Activated CD8-positive, alpha-beta memory T cell treated with anti-CD3 and anti-CD28 coated beads, Interleukin-2, amount 50 U/mL, for 4 hours (primary cell): ENCODE data around the gene TASOR2.

Experiments used
- DNase-seq: peaks from one replicate; pipeline ENCODE4 v3.0.0-alpha.2; 2020

Gene TASOR2

DNA sequence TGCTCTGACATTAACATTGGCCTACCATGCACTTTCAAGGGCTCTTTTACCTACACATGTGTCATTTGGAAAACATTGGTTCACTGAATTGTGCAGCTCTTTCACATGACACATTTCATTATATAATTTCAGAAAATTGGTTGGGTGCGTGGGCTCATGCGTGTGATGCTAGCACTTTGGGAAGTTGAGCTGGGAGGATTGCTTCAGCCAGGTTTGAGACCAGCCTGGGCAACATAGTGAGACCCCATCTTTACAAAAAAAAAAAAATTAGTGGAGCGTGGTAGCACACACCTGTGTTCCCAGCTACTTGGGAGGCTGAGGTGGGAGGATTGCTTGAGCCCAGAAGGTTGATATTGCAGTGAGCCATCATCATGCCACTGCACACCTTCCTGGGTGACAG lies 3.9 kb downstream of the TASOR2 start:
- no peak for DNase-seq

DNA sequence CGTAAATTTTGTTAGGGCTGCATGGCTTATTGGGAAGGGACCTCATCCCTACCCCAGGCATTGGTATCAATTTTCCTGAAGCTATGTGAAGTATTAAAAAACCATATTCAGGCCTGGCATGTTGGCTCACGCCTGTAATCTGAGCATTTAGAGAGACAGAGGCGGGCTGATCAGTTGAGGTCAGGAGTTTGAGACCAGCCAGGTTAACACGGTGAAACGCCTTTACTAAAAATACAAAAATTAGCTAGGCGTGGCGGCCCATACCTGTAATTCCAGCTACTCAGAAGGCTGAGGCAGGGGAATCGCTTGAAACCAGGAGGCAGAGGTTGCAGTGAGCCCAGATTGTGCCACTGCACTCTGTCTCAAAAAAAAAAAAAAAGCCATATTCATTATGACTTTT lies 7.1 kb downstream of the TASOR2 start:
- DNase-seq, result no peak

DNA sequence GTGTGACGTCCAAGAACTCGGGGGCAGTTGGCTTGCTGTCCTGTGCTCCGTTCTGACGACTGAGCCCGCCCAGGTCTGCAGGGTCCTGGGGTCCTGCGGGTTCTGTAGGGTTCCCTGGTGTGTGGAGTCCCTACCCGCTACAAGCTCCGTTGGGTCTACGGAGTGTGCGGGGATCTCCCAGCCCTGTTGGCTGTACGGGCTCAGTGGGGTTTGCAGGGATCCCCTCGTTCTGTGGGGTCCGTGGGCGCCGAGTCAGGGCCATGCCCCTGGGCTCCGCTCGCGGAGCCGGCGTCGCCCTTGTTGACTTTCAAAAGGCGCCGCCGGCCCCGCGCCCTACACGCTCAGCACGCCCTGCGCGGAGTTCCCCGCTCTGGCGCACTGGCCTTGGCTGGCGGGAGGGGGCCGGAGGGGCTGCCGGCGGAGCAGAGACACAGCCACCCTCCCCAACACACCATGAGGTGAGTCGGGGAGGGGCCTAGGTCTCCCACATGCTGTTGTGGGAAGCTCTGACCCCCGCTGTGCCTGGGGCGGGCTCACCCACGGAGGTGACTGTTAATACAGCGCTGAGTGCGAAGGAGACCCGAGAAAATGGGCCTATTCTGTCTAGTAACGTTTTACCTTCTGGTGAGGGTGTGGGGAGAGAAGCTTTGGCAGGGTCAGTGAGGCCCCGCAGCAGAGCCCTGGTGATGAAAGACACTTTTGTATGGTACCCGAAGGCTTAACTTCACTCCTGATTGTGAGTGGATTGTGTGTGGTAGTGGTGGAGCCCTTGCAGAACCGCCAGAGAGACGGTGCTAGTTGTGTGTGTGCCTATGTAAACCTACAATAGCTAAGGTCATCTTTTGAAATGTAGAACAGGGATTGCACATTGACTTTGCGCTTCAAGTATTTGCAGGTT lies 8.1 kb downstream of the TASOR2 start:
- peak; percentile 76 for DNase-seq

DNA sequence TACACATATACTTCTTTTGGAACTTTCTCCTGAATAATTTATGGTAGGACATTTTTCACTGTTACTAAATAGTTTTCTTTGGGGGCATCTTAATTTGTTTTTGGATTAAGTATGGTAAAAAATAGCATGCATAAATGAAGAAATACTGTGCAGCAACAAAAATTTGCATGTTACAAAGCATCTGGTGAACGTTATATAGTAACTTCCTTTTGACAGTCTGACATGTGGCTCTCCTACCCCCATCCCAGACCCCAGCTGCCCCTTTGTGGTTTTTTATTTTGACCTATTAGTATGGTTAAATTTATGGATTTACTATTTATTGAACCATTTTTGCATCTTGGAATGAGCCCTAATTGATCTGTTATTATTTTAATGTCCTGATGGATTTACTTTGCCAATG lies 9.9 kb downstream of the TASOR2 start:
- DNase-seq, result no peak

DNA sequence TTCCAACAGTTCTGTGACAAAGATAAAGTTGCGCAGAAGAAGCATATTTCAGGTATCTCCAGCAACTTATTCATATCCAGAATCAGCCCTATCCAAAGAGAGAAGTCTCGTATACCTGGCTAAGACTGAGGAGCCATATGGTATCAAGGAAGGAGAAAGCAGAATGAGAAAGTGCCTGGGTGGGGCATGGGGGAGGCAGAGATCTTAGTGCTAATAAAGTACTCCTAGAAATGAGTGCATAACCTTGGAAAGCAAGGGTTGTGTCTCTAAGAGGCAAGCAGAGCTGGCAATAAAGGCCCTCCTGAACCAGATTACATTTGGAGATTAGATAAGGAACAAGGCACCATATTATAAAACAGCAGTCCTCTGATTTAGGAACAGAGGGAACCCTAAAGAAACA lies 12.7 kb downstream of the TASOR2 start:
- no peak for DNase-seq

DNA sequence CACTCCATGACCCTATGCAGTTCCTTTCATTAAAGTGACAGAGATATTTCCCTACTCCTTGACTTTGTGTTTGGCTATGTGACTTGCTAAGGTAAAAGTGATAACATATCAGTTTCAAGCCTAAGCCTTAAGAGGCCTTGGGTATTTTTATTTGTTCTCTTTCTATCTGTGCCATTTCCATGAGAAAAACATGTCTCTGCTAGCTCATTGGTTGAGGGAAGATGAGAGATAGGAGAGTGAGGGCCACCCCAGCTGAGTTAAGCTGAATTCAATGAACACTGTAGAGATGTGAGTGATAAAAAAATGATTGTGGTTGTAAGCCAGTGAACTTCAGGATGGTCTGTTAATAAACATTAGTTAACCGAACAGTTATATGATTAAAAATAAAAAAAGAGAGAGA lies 13.4 kb downstream of the TASOR2 start:
- DNase-seq, result no peak

DNA sequence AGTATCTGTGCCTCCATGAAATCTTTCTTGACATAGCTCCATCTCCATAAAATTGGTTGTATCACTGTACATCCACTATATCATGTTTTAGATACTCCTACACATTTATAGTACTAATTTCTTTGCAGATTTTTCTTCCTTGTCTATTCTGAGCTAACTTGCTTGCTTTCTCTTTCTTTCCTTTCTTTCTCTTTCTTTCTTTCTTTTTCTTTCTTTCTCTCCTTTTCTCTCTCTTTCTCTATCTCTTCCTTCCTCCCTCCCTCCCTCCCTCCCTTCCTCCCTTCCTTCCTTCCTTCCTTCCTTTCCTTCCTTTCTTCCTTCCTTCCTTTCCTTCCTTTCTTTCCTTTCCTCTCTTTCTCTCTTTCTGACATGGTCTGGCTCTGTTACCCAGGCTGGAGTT lies 23.7 kb downstream of the TASOR2 start:
- no peak for DNase-seq

DNA sequence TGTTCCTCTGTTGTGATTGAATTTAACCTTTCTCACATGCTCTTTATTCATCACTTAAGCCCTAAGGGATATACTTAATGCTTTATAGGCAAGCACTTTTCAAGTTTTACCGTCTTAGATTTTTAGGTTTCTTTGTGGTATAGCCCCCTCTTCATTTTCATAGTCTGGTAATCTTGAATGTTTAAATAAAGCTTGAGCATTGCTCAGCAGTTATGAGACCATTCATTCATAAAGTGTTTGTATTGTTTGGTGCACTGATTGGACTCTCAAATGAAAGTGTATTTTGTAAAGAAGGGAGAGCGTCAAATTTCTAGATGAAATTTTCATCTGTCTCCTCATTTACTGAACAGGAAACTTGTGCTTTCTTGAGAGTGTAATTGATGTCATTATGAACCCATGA lies 25.2 kb downstream of the TASOR2 start:
- DNase-seq, result no peak

DNA sequence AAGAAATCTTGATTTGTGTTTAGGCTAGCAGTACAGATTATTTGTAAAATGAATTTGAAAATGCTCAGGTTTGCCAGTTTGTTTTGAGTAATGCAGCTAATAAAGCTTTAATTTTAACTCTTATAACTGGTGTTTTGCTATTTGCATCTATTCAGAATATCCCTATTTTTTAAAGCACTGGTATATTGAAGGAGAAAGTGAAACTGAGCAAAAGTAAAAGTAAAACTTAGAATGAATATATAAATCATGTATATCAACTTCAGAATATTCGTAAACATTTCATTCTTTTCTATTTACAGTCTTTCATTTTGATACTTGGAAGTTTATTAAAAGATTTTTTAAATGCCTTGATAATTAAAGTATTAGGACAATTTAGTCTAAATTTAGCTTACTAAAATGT lies 26.2 kb downstream of the TASOR2 start:
- DNase-seq, result no peak

DNA sequence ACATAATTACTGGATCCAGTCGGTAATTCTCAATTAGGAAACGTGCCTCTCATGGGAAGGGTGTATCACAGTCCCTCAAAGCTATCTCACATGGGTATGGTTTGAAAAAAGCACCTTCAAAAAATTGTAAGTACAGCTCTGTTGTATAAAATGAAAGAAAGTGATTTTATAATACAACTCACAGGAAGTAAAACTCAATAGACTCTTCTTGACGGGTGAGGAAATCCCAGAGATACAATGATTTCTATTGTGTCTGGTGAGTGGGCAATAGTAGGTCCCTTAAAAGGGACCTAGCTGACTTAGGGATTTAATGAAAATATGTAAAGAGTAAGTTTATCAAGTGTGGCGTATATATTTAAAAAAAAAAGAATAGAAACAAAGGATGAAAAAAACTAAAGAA lies 27.0 kb downstream of the TASOR2 start:
- no peak for DNase-seq

DNA sequence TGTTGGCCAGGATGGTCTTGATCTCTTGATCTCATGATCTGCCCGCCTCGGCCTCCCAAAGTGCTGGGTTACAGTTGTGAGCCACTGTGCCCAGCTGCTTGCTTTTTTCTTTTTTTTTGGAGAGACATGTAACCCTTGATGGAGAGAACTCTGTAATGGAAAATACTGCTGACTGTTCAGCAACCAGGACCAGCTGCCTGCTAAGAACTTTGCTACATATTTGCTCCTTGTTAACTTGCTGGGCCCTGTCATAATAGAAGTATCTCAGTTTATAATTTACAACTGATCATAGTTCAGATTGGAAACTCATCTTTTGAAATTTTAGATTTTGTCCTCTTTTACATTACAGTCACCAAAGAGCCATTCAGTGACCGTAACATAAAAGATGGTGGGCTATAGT lies 34.9 kb downstream of the TASOR2 start:
- no peak for DNase-seq

DNA sequence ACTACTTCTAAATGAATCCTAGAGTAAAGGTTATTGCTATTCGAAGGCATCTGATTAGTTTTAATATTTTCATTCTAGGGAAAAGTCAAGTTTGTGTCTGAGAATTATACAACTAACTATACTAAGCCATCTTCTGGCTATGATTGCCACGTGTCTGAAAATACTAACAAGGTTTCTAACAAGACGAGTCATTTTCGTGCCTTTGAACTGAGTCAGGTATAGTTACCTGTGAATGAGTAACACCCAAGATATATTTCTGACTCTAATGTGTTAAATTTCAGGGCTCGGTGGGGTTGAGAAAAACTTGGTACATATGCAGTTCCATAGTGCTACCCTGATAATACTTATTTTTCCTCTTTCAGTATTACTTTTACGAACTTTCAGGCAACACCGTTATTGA lies 35.5 kb downstream of the TASOR2 start:
- no peak for DNase-seq

DNA sequence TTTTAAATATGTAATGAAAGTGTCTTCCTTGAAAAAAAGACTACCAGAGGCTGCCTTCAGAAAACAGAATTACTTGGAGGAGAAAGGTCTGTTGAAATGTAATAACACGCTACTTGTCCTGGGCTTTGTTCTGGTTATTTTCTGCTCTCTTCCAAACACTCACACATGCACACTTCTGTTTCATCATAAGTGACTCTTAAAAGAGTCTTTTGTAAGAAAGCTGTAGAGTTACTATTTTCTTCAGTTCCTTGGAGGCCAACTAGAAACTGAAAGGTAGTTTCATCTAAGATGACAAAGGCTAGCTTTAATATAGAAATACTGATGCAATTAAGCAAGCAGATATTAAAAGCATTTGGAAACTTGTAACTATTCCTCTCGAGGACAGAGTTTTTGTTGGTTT lies 39.1 kb downstream of the TASOR2 start:
- no peak for DNase-seq

DNA sequence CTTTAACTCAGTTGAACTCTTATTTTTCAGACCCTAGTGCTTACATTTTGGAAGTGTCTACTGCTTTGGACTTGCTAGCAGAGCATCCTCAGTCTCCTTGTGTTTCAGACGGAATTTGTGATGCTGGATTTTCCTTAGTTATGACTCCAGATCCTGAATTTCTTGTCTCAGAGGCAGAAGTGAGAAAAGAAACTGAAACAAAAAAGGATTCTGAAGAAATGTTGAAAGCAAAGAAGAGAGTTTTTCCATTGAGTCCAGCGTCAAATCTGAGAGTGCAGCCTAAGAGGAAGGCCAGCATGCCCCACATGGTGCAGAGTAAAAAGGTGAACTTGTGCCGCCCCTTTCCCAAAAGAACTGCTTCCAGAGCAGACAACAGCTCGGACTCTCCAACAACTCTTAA lies 46.1 kb downstream of the TASOR2 start:
- DNase-seq, result no peak

DNA sequence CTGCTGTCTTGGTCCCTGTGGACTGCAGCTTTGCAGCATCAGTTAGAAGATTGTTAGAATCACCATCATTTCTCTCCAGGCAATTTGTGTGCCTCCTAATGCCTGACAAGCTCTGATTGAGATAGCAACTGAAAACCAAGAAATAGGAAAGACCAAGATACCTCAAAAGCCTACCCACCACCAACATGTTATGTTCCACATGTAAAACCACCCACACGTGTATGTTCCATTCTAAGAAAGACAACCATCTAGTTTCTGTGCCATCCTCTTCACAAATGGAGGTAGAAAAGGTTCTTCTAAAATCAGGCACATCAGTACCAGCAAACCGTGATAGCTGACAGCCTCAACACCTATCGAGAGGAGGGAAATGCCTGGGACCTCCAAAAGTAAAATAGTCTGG lies 46.9 kb downstream of the TASOR2 start:
- no peak for DNase-seq

DNA sequence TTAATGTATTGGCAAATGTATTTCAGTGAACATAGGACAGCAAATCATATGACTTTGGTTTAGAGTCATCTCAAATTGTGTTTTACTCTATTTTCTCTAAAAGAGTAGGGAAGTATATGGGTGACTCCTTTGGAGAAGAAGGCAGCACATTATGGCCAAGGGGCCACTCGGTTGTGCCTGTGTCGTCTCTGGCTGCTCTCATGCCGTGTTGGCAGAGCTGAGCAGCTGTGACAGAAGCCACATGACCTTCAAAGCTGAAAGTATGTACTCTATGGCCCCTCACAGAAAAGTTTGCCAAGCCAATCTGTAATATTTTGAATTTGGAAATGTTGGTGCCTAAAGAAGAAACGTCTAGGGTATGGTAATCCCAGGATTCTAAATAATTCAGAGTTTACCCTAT lies 47.5 kb downstream of the TASOR2 start:
- DNase-seq, result no peak
